ENCODE measurements around the gene NIN. TPM values are rescaled to one million over a fixed set of nuclear protein-coding genes. Genes with fewer than 3 reads are reported as not detected.

Gene NIN
- total and polyA plus RNA-seq, 2 donors = 14.7 to 31.3 TPM

DNA sequence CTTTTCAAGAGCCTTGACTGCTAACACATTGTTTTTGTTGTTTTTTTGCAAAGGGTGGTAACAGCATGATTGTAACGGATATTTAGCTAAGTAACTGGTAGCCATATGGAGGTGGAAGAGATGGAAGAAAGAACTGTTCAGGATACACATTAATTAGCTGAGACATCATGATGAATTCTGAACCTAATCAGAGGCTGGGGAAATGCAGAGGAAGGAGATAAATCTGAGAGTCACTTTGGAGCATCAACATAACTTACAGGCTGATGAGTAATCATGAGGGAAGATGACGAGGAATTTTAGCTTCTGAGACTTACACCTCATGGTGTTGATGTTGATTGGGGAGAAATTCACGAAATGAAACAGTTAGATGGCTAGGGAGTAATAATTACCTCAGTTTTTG lies 62.3 kb downstream of the NIN start:
- H3K36me3 ChIP-seq (ENCODE audit: control insufficient read depth in 2 of 2, insufficient read depth in 2 of 2, low read length in 1 of 2) = peaks cover 48 to 68% of the 10 kb centered on the region in 2 donors
- H3K9me3 ChIP-seq (ENCODE audit: control insufficient read depth in 2 of 2, insufficient read depth in 1 of 2, low read length in 1 of 2) = no peaks in the 10 kb centered on the region
- H3K27ac ChIP-seq (ENCODE audit: low read depth in 1 of 2, low read length in 1 of 2) = no peak overlapping the region
- WGBS = over 99% methylated on average over 3 of the region's 3 CpGs
- no peak overlapping the region for H3K4me3 ChIP-seq (ENCODE audit: low read length in 2 of 2)
- no peaks in the 10 kb centered on the region for H3K27me3 ChIP-seq (ENCODE audit: control insufficient read depth in 2 of 2, insufficient read depth in 1 of 2, low read length in 1 of 2)
- H3K4me1 ChIP-seq (ENCODE audit: control insufficient read depth in 2 of 2, insufficient read depth in 2 of 2, low read length in 2 of 2) = no peaks in the 10 kb centered on the region
- DNase-seq (ENCODE audit: low read depth in 6 of 9, low spot score in 9 of 9) = no peak

DNA sequence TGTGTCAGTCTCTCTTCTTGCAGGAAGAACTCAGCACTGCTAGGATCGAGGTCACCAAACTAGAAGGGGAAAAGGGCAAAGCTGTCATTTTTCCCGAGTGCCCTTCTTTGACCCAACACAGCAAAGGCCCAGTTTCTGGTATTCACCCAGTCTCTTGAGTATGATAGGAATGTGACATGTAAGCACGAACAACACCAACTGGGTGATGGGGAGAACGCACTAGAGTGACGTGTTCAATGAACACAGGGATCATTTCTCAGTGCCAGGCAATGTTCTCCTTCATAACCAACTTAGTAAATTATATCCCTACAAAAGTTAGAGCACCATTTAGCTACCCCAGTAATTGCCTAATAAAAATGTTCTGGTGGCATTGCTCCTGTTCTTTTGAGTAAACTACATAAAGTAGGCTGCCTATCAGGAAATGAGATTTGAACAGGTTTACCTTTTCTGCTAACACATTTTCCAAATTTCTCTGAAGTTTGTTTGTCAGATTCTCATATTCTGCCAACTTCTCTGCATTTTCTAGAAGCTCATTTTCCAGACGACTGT lies 64.5 kb downstream of the NIN start:
- H3K9me3 ChIP-seq (ENCODE audit: control insufficient read depth in 2 of 2, insufficient read depth in 1 of 2, low read length in 1 of 2) = no peaks in the 10 kb centered on the region
- H3K27me3 ChIP-seq (ENCODE audit: control insufficient read depth in 2 of 2, insufficient read depth in 1 of 2, low read length in 1 of 2) = no peaks in the 10 kb centered on the region
- peaks cover 56 to 73% of the 10 kb centered on the region in 2 donors for H3K36me3 ChIP-seq (ENCODE audit: control insufficient read depth in 2 of 2, insufficient read depth in 2 of 2, low read length in 1 of 2)
- no peaks in the 10 kb centered on the region for H3K4me1 ChIP-seq (ENCODE audit: control insufficient read depth in 2 of 2, insufficient read depth in 2 of 2, low read length in 2 of 2)
- 96% methylated on average over 6 of the region's 6 CpGs for WGBS
- H3K4me3 ChIP-seq (ENCODE audit: low read length in 2 of 2) = no peak overlapping the region
- no peak for DNase-seq (ENCODE audit: low read depth in 6 of 9, low spot score in 9 of 9)
- H3K27ac ChIP-seq (ENCODE audit: low read depth in 1 of 2, low read length in 1 of 2) = no peak overlapping the region

DNA sequence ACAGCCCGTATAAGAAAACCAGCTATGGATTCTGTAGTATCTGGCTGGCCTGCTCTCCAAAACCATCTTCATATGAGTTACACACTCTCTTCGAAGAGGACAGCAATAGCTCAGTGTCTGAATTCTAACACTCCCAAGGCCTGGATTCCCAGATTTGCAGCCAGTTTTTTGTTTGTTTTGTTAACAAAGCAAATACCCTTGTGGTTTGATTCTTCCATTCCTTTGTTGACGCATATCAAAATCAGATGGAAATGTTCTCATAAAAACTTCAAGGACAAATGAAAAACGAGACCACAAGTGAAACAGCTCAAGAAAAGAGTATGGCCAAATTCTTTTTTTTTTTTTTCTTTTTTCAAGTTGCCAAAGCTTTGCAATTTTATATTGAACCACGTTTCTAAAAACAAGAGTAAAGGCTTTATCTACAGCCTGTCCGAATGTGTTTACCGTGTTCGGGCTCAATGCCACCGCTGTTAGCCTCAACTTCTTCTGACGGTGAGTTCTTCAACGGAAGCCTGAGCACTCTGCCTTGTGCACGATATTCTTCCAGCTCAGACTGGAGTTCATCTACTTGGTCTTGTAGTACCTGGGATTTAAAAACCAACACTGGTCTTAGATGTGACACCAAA lies 67.5 kb downstream of the NIN start:
- DNase-seq (ENCODE audit: low read depth in 6 of 9, low spot score in 9 of 9) = no peak
- H3K27ac ChIP-seq (ENCODE audit: low read depth in 1 of 2, low read length in 1 of 2) = no peak overlapping the region
- H3K4me3 ChIP-seq (ENCODE audit: low read length in 2 of 2) = no peak overlapping the region
- 97% methylated on average over 12 of the region's 12 CpGs for WGBS
- H3K9me3 ChIP-seq (ENCODE audit: control insufficient read depth in 2 of 2, insufficient read depth in 1 of 2, low read length in 1 of 2) = no peaks in the 10 kb centered on the region
- H3K4me1 ChIP-seq (ENCODE audit: control insufficient read depth in 2 of 2, insufficient read depth in 2 of 2, low read length in 2 of 2) = no peaks in the 10 kb centered on the region
- H3K36me3 ChIP-seq (ENCODE audit: control insufficient read depth in 2 of 2, insufficient read depth in 2 of 2, low read length in 1 of 2) = peaks cover 41 to 67% of the 10 kb centered on the region in 2 donors
- no peaks in the 10 kb centered on the region for H3K27me3 ChIP-seq (ENCODE audit: control insufficient read depth in 2 of 2, insufficient read depth in 1 of 2, low read length in 1 of 2)

DNA sequence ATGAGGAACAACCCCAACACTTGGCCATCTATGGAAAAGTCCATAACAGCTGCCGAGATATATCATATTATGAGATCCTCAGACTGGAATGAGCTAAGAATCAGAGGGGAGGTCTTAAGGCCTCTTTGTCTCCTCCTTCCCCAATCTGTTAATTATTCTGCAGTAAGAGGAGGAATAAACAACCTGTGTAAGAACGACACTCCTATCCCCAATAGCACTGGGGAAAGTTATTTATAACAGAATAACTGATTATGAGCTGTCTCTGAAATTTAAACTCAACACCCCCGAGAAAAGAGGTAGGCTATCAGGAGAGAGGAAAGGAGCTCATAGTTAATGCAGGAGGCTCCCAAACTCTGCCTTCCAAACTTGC lies 68.0 kb downstream of the NIN start:
- 95% methylated on average over 3 of the region's 3 CpGs for WGBS
- H3K27ac ChIP-seq (ENCODE audit: low read depth in 1 of 2, low read length in 1 of 2) = no peak overlapping the region

DNA sequence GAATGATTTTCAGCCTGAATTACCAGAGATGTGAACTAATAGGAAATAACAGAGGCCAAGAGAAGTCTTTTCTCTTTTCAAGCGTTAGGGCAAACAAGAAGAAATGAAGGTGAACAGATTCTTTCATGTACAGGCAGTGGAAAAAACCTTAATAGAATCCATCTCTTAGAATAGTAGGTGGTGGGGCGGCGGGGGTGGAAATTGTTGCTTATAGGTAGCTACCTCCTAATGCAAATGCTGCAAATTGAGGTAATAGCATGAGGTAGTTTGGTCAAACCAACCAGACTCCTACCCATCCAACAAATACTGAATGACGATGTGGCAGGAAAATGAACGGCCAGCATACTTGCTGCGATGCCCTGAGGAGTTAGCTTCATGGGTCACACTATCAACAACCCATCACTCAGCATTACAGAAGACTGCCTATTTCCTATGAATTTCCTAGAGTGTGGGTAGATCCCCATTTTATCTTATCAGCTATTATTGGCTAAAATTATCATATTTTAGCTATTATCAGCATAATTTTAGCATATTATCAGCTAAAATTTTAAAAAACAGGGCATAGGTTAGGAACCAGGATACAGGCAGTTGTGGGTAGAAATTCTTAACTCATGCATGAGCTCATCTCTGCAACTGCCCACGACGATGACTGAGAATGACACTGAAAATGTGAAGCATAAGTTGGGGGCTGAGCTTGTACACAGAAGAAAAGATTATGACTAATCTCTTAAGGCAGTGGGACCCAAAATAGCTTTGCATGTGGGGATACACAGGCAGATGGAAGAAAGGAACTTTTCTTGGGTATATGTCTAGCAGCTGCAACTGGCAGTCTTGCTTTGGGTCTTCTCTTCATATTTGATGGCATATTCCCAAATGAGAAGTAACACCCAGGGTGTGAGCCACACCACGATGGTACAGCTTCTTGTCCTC lies 68.7 kb downstream of the NIN start:
- Histone ChIP-seq H3K4me3 (ENCODE audit: low read length in 2 of 2) (no peak overlapping the region), H3K4me1 (ENCODE audit: control insufficient read depth in 2 of 2, insufficient read depth in 2 of 2, low read length in 2 of 2) (no peaks in the 10 kb centered on the region), H3K9me3 (ENCODE audit: control insufficient read depth in 2 of 2, insufficient read depth in 1 of 2, low read length in 1 of 2) (no peaks in the 10 kb centered on the region), H3K27ac (ENCODE audit: low read depth in 1 of 2, low read length in 1 of 2) (no peak overlapping the region), H3K36me3 (ENCODE audit: control insufficient read depth in 2 of 2, insufficient read depth in 2 of 2, low read length in 1 of 2) (peaks cover 49 to 74% of the 10 kb centered on the region in 2 donors), H3K27me3 (ENCODE audit: control insufficient read depth in 2 of 2, insufficient read depth in 1 of 2, low read length in 1 of 2) (no peaks in the 10 kb centered on the region)
- WGBS = 97% methylated on average over 9 of the region's 9 CpGs
- no peak for DNase-seq (ENCODE audit: low read depth in 6 of 9, low spot score in 9 of 9)

More for the DNA sequence above, 68.0 kb downstream of the NIN start:
- no peaks in the 10 kb centered on the region for H3K27me3 ChIP-seq (ENCODE audit: control insufficient read depth in 2 of 2, insufficient read depth in 1 of 2, low read length in 1 of 2)
- H3K9me3 ChIP-seq (ENCODE audit: control insufficient read depth in 2 of 2, insufficient read depth in 1 of 2, low read length in 1 of 2) = no peaks in the 10 kb centered on the region
- H3K4me1 ChIP-seq (ENCODE audit: control insufficient read depth in 2 of 2, insufficient read depth in 2 of 2, low read length in 2 of 2) = no peaks in the 10 kb centered on the region
- no peak overlapping the region for H3K4me3 ChIP-seq (ENCODE audit: low read length in 2 of 2)
- DNase-seq (ENCODE audit: low read depth in 6 of 9, low spot score in 9 of 9) = no peak
- peaks cover 42 to 68% of the 10 kb centered on the region in 2 donors for H3K36me3 ChIP-seq (ENCODE audit: control insufficient read depth in 2 of 2, insufficient read depth in 2 of 2, low read length in 1 of 2)

DNA sequence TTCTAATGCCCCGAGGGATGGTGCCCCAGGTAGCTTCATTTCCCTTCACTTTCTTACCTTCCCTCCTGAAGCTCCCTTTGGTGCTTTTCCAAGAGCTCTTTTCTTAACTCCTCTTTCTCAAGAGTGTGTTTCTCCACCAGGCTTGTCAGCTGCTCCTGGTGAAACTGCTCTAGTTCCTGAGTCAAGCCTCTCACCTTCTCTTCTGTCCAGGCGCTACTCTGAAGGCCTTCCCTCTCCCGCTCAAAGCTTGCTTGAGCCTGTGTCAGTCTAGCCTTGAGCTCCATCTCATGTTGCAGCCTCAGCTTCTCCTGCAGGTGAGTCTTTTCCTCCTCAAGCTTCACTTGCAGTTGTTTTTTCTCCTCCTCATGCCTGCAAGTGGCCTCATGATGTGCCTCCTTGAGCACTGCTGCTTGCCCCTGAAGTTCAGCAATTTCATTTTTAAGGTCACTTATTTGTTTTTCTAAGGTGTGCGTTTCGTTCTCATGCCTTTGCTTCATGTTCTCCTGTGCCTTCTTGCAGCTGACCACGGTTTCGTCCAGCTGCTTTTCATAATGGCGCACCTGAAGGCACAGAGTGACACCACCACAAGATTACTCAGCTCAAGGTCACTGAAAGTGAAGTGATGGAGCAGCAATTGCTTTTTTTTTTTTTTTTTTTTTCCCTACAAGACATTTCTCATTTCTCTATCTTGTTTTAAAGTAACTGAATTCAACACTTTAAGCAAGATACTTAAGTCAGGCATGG lies 71.0 kb downstream of the NIN start:
- DNase-seq (ENCODE audit: low read depth in 6 of 9, low spot score in 9 of 9) = no peak
- peaks cover 46 to 76% of the 10 kb centered on the region in 2 donors for H3K36me3 ChIP-seq (ENCODE audit: control insufficient read depth in 2 of 2, insufficient read depth in 2 of 2, low read length in 1 of 2)
- H3K9me3 ChIP-seq (ENCODE audit: control insufficient read depth in 2 of 2, insufficient read depth in 1 of 2, low read length in 1 of 2) = no peaks in the 10 kb centered on the region
- 99% methylated on average over 8 of the region's 8 CpGs for WGBS
- no peak overlapping the region for H3K27ac ChIP-seq (ENCODE audit: low read depth in 1 of 2, low read length in 1 of 2)
- H3K27me3 ChIP-seq (ENCODE audit: control insufficient read depth in 2 of 2, insufficient read depth in 1 of 2, low read length in 1 of 2) = no peaks in the 10 kb centered on the region
- H3K4me3 ChIP-seq (ENCODE audit: low read length in 2 of 2) = no peak overlapping the region
- no peaks in the 10 kb centered on the region for H3K4me1 ChIP-seq (ENCODE audit: control insufficient read depth in 2 of 2, insufficient read depth in 2 of 2, low read length in 2 of 2)

DNA sequence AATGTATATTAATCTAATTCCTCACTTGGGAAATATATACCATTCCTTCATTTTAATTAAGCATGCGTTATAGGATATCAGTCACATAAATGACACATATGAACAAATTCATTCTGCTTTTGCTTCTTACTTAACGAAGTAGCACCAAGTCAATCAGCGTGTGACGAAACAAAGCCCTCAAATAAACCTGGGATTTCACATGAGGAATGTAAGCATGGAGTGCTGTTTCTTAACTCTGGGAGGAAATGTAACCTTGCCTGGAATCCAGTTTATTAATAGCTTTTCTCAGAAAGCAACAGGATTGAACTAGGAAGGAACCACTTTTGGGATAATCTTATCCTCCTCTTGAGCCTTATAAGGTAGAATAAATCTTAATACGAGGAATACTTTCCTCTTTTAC lies 72.0 kb downstream of the NIN start:
- no peak for DNase-seq (ENCODE audit: low read depth in 6 of 9, low spot score in 9 of 9)
- H3K36me3 ChIP-seq (ENCODE audit: control insufficient read depth in 2 of 2, insufficient read depth in 2 of 2, low read length in 1 of 2) = peaks cover 44 to 70% of the 10 kb centered on the region in 2 donors
- H3K4me1 ChIP-seq (ENCODE audit: control insufficient read depth in 2 of 2, insufficient read depth in 2 of 2, low read length in 2 of 2) = no peaks in the 10 kb centered on the region
- WGBS = 98% methylated on average over 5 of the region's 5 CpGs
- no peaks in the 10 kb centered on the region for H3K27me3 ChIP-seq (ENCODE audit: control insufficient read depth in 2 of 2, insufficient read depth in 1 of 2, low read length in 1 of 2)
- H3K27ac ChIP-seq (ENCODE audit: low read depth in 1 of 2, low read length in 1 of 2) = no peak overlapping the region
- no peaks in the 10 kb centered on the region for H3K9me3 ChIP-seq (ENCODE audit: control insufficient read depth in 2 of 2, insufficient read depth in 1 of 2, low read length in 1 of 2)
- H3K4me3 ChIP-seq (ENCODE audit: low read length in 2 of 2) = no peak overlapping the region

DNA sequence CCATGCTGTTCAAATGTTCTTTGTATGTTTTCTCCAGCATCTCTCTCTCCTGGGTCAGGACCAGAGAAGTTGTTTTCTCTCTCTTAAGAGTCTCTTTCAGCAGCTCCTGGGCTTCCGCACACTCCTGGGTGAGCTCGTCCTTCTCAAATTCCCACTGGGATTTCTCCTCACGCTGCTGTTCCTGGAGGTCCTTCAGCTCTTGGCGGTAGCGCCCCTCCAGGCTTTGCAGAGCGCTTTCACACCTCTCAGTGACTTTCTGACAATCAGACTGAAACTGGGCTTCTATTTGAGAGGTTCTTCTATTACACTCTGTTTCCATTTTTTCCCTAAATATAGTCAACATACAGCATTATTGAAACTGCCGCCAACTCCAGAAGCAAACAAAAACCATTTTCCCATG lies 72.7 kb downstream of the NIN start:
- Histone ChIP-seq H3K27me3 (ENCODE audit: control insufficient read depth in 2 of 2, insufficient read depth in 1 of 2, low read length in 1 of 2) (no peaks in the 10 kb centered on the region), H3K9me3 (ENCODE audit: control insufficient read depth in 2 of 2, insufficient read depth in 1 of 2, low read length in 1 of 2) (no peaks in the 10 kb centered on the region), H3K4me1 (ENCODE audit: control insufficient read depth in 2 of 2, insufficient read depth in 2 of 2, low read length in 2 of 2) (no peaks in the 10 kb centered on the region), H3K4me3 (ENCODE audit: low read length in 2 of 2) (no peak overlapping the region), H3K36me3 (ENCODE audit: control insufficient read depth in 2 of 2, insufficient read depth in 2 of 2, low read length in 1 of 2) (peaks cover 42 to 65% of the 10 kb centered on the region in 2 donors), H3K27ac (ENCODE audit: low read depth in 1 of 2, low read length in 1 of 2) (no peak overlapping the region)
- 98% methylated on average over 7 of the region's 7 CpGs for WGBS
- DNase-seq (ENCODE audit: low read depth in 6 of 9, low spot score in 9 of 9) = no peak
